Suppressor macrophage treated with lipopolysaccharide for 1 hour (primary cell): ENCODE data around the gene KAT6B.
"Not testable (repeated sequence)": the region's sequence is repeated elsewhere in the genome, so short reads cannot be mapped to it uniquely, and the experiment has no call there.

Experiments used
- DNase-seq, 3 donors: peaks; one replicate each; pipeline ENCODE4 v3.0.0-alpha.2; 2020 to 2022

Gene KAT6B

DNA sequence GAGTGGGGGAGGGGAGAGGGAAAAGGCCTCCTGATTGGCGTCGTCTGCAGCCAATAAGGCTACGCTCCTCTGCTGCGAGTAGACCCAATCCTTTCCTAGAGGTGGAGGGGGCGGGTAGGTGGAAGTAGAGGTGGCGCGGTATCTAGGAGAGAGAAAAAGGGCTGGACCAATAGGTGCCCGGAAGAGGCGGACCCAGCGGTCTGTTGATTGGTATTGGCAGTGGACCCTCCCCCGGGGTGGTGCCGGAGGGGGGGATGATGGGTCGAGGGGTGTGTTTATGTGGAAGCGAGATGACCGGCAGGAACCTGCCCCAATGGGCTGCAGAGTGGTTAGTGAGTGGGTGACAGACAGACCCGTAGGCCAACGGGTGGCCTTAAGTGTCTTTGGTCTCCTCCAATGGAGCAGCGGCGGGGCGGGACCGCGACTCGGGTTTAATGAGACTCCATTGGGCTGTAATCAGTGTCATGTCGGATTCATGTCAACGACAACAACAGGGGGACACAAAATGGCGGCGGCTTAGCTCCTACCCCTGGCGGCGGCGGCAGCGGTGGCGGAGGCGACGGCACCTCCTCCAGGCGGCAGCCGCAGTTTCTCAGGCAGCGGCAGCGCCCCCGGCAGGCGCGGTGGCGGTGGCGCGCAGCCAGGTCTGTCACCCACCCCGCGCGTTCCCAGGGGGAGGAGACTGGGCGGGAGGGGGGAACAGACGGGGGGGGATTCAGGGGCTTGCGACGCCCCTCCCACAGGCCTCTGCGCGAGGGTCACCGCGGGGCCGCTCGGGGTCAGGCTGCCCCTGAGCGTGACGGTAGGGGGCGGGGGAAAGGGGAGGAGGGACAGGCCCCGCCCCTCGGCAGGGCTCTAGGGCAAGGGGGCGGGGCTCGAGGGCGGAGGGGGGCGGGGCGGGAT, at the start of gene KAT6B:
Gene KAT6B, plus strand, starts transcription at position 459 of the 903 bp plus-strand sequence. CDS start 16,258 bp downstream, outside the sequence.
- peak; percentile 99 to 100 (median 100) for DNase-seq

DNA sequence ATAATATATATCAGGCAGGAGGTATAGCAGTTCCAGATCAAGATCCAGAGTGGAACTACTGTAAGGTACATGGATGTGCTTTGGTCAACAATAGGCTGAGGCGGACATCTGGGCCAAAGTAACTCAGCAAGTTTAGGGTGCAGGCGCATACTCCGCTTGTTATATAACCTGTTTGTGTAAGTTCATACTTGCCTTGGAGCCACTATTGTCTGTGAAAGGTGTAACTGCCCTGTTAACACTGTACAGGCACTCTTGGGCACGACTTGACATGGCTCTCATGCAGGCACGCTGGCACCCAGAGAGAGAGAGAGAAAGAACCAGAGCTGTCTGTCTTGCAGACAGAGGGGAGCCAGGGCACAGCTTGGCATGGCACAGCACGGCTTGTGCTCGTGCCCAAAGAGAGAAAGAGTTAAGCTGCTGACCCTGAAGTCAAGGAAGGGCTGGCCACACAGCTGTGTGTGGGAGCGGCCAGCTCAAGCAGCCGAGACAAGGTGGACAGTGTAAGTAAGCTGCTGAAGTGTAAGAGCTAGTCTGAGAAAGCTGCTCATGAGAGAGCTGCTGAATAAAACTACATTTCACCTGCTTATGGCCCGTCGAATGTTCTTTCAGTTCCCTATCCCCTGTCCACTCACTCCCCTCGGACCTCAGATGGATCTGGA, 47.8 kb upstream of the KAT6B start:
- DNase-seq, result no peak

DNA sequence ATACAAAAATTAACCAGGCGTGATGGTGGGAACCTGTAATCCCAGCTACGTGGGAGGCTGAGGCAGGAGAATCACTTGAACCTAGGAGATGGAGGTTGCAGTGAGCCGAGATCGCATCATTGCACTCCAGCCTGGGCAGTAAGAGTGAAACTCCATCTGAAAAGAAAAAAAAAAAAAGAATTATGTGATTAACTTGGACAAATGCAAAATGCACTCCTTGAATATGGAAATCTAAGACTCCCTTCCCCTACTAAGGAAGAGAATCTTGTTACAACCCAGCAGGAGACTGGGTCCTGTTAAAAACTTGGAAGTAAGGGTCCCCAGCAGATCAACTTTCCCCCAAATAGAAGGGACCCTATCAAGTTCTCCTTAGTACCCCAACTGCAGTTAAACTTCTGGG, 44.5 kb upstream of the KAT6B start:
- not testable (repeated sequence) for DNase-seq

DNA sequence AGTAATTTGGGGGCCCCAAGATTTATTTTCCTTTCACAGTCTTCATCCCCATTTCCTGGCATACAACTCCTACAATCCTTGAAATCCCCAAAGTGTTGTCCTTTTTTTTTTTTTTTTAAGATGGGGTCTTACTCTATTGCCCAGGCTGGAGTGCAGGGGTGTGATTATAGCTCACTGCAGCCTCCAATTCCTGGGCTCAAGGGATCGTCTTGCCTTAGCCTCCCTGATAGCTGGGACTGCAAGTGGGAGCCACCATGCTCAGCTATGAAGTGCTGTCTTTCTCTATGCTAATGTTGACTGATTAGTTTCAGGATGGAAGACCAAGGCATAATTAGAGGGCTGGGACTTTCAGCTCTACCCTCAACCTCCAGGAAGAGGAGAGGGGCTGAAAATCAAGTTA, 41.9 kb upstream of the KAT6B start:
- DNase-seq, result no peak

DNA sequence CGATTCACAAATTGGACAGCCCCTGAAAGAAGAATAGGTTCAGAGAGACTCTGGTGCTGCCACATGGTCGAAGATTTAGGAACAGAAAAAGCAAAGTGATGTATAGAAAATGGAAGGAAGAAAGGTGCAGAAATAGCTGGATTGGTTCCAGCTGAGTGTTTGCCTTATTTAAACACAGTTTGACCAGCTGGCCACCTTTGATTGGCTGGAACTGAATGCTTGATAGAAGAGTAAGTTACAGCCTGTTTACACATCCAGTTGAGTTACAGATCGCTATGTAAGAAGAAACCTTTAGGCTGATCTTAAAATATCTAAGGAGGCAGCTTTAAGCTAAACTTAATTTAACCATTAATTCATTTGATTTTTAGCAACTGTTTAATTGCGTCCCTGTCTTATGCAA, 40.3 kb upstream of the KAT6B start:
- no peak for DNase-seq

DNA sequence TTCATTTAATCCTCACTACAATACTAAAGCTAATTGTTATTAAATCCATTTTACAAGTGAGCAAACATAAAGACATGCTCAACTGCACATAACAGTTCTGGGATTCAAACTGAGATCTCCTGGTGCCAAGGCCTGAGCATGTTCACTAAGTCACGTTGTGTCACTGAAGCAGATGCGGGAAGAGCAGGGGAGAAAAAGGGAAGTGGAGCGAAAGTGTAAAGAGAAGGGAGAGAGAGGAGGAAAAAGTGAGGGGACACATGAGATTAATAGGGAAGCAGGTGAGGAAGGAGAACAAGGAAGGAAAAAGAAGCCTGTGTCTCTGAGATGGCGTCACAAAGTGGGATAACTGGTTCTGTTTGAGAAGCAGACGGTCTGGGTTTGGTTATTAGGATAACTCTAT, 38.9 kb upstream of the KAT6B start:
- DNase-seq, result peak; percentile 10 to 27 (median 17)

DNA sequence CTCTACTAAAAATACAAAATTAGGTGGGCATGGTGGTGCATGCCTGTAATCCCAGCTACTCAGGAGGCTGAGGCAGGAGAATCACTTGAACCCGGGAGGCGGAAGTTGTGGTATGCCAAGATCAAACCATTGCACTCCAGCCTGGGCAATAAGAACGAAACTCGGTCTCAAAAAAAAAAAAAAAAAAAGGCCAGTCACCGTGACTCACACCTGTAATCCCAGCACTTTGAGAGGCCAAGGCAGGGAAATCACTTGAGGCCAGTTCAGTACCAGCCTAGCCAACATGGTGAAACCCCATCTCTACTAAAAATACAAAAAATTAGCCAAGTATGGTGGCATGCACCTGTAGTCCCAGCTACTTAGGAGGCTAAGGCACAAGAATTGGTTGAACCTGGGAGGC, 34.4 kb upstream of the KAT6B start:
- not testable (repeated sequence) for DNase-seq

DNA sequence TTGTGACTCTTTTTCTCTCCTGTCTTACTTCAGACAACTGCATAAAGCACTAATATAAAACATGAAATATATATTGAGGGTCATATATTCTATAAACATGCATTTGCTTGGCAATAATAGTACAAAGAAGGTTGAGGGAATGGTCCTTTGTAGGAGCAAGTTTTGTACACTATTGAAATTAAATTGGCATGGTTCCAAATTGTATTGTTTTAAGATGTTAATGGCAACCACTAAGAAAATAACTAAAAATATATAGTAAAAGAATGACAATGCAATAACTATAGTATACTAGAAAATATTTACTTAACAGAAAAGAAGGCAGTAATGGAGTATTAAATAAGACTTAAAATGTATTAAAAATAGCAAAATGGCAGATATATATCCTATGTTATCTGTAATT, 33.7 kb upstream of the KAT6B start:
- no peak for DNase-seq

DNA sequence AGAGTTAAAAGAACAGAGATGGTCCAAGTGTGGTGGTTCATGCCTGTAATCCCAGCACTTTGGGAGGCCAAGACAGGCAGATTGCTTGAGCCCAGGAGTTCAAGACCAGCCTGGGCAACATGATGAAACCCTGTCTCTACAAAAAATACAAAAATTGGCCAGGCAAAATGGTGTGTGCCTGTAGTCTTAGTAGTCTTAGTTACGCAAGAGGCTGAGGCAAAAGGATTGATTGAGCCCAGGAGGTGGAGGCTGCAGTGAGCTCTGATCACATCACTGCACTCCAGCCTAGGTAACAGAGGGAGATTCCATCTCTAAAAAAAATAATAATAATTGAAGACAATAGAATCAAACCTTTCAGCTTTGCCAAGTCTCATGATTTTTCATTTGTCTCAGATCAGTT, 33.2 kb upstream of the KAT6B start:
- not testable (repeated sequence) for DNase-seq

DNA sequence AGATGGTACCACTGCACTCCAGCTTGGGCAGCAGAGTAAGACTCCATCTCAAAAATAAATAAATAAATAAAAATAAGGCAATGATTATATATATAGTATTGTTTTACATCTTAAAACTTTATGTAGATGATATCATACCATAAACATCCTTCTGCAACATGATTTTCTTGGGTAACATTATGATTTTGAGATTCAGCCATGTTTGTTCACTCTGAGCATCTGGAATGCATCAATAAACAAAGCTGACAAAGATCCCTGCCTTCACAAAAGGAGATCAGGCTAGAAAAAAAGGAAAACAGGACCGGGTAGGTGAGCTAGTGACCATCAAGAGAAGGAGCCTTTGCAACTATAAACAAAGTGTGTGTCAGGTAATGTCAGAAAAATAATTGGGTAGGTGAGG, 31.9 kb upstream of the KAT6B start:
- no peak for DNase-seq

DNA sequence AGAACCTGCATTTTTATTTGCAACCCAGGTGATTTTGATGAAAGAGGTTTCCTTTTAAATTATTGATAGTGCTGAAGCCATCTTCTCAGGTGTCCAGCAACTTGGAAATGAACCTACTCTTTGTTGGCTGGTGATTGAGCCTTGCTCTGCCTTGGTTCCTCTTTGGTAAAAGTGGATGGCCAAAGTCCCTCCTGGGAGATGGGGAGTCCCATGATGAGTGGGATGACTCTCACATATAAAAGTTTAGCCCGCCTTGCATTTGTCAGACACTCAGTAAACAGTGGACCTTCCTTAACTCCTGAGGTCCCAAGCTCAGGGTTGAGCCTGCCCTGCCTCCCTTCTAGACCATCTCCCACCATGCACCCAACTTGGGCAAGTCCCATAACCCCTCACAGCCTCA, 28.9 kb upstream of the KAT6B start:
- DNase-seq, result peak; percentile 26 to 37 (median 33)

DNA sequence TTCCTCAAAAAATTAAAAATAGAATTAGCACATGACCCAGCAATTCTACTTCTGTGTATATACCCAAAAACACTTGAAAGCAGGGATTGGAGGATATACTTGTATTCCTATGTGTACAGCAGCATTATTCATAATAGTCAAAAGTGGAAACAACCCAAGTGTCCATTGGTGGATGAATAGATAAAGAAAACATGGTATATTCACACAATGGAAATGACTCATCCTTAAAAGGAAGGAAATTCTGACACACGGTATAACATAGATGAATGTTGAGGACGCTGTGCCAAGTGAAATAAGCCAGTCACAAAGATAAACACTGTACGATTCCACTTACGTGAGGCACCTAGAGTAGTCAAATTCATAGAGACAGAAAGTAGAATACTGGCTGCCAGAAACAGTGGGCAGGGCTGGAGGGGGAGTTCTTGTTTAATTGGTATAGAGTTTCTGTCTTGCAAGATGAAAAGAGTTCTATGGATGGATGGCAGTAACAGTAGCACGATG, 26.6 kb upstream of the KAT6B start:
- DNase-seq, result peak; percentile 38 to 72 (median 65)

DNA sequence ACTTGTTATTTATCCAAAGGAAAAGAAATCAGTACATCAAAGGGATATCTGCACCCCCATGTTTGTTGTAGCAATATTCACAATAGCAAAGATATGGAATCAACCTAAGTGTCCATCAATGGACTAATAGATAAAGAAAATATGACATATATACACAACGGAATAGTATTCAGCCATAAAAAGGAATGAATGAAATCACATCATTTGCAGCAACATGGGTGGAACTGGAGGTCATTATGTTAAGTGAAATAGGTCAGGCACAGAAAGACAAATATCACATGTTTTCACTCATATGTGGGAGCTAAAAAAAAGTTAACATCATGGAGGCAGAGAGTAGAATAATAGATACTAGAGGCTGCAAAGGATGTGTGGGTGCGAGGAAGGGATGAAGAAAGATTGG, 25.0 kb upstream of the KAT6B start:
- no peak for DNase-seq

DNA sequence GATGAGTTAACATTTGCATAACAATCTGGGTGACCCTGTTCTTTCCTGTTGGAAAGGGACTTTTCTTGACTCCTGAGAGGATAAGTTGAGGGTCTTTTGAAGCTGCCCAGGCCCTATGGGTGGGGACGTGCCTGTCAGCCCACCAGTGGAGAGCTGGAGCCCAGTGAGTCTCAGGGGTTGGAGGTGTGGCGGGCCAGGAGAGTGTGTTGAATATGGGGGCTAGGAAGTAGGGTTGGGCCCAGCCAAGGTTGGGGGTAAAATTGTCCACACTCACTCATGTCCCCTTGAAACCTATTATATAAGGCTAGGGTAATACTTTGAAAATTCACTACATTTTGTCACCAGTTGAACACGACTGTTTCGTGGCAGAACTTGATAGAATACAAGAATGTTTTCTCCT, 17.9 kb upstream of the KAT6B start:
- no peak for DNase-seq

DNA sequence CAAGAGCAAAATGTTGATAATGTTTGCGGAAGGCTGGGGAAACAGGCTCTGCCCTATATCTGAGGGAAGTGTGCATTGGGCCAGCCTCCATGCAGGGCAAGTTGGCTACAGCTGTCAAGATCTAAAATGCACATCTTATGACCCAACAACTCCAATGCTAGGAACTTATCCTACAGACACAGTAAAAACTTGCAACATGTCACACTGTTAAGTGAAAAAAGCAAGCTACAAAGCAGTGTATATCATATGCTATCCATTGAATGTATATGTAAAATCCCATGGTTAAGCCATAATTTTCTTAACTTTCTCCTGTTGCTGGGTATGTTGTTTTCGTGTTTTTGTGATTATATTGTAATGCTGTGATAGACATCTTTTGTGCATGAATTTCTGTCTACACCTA, 16.3 kb upstream of the KAT6B start:
- DNase-seq, result no peak

DNA sequence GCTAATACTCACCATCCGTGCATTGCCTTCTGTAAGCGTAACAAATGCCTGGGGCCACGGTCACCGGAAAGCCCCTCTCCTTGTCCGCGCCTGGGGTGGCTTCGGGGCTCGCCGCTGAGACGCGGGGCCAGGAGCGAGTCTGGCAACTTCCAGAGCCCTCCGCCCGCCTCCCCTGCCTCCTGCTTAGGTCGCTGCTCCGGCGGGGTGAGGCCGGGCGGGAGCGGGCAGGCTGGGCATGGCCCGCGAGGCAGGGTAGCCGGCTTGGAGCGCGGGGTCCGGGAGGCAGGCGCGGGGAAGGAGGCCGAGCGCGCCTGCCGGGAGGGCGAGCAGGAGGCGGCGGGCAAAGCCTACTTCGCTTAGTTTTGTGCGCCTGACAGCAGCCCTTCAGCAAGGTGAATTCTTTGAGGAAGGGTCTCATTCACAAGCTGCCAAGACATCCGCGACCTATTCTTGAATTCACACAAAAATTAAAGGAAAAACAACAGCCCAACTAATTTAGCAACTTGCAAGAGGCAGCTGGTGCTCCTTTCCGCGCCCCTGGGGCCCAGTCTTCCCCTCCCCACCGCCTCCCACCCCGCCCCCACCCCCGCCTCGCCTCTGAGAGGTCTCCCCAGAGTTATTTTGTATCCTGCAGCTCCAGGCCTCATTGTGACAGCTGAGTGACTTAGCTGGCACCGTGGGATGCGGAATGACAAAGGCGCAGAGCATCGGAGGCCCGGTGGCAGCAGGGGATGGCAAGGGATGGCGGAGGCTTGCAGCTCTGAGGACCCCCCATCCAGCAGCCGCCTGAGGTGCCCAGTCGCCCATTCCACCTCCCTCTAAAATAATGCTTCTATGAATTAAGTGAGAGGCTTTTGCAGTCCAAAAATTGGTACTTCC, 12.8 kb upstream of the KAT6B start:
- no peak for DNase-seq

DNA sequence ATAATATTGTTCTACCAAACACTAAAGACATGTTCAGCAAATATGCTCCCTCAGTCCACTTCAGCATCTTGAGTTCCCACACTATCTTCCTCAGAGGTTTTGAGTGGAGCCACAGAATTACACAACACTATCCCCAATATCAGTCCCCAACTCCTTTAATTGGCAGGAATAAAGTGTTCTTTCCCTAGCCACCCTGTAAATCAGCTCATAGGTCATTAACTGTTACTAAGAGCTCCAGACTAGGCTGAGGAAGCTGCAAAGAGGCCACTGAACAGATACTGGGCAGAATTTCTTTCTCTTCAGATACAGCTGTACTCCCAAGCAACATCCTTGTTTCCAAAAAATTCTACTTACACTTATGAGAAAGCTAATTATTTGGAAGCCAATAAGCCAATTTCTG, 11.6 kb upstream of the KAT6B start:
- DNase-seq, result no peak

DNA sequence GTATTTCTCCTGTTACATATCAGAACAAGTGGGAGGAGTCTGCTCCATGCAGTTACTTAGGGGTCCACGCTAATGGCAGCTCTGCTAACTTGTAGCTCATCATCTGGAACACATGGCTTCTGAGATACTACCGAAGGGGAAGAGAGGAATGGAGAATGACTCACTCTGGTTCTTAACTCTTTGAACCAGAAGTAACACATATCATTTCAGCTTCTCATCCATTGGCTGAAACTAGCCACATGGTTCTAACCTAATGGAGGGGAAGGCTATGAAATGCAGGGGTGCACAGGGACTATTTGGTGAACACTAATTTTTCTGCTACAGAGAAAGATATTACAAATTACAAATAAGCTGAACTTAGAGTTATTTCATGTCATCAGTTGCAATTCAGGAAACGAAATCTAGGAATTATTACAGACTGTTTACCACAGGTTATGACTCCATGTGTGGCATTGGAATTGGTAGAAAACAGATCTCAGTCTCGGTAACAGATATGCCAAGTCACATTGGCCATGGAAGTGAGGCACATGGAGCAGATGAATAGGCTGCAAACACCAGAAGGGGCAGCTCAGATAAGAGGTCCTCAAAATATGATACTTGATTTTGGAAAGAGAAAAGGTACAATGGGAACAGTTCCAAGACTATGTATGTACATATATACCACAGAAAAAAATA, 9.4 kb upstream of the KAT6B start:
- DNase-seq, result no peak

DNA sequence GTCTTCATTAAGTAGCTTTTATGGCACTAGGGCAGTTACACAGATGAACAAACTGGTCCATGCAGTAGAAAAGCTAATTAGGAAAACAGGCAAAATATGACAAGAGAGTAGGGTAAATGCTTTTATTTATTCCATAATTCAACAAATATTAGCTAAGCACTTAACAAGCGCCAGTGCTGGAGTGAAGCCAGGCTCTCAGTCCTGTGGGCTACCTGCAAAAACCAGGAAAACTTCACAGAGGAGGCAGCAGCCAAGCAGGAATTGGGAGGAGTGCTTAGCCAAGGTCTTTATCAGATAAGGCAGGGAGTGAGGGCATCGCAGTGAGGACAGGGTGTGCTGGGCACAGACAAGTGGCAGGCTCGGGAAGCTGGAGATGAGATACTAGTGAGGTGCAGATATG, 4.9 kb upstream of the KAT6B start:
- no peak for DNase-seq

DNA sequence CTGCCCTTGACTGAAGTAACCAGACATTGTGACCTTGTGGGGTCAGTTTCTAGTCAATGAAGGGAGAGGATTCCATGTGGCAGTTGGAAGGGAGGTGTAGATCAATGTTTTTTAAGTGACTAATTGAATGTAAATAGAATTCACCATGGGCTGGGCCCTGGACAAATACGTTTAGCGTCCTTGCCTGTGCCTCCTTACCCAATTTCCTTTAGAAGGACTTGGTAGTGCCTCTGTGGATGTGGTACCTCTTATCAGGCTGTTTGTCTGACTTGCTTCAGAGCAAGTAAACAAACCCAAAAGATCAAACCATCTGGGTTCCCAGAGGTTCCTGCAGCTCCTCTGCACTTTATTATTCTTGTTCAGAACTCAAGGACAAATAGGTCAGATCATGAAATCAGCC, 4.3 kb upstream of the KAT6B start:
- DNase-seq, result no peak

DNA sequence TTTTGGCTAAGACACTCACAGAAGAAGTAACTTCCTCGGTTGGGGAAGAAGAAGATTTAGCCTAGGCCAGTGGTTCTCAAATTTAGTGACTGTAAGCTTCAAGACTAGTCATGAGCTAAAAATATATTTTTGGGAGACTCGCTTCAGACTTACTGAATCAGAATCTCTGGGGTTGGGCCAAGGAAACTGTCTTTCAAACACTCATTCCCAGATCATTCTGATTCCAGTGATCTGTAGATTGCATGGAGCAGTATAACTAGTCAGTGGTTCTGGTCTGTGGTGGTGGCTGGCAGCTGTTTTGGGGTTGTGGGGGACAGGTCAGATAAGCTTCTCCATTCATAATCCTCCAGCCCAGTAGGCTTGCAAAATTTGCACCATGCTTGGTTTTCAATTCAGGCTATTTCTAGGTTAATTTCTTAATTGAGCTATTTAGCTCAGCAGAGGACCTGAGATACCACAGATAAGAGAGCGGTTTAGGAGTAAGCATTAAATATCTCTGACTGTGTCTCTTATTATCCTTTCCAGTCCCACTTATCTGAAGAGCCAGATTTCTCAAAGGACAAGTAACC, 3.8 kb upstream of the KAT6B start:
- DNase-seq, result peak; percentile 38 to 70 (median 69)

DNA sequence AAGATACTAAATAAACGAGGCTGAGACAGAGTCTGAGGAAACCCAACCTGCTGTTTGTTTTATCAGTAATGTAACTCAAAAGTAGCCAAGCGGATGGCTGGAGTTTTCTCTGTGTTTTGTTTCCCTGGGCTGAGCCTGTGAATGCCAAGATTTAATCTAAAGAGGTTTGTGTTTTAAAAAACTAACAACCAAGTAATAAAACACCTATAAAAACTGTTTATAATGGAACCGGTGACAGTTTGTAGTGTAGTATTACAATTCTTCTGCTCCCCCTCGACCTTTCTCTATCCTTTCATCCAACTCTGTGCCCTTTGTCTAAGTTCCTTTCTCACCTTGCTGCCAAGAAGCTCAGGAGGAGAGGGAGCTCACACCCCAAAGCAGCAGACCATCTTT, 2.6 kb upstream of the KAT6B start:
- DNase-seq, result no peak
